C4-2B (cell line): Measurements from ENCODE around the gene ATG4B.

ENCODE experiments used
- H3K27ac ChIP-seq: fragments of 450-650 bp; 2 replicates; pipeline ENCODE4 v1.5.1; 2017
- ZFX ChIP-seq: fragments of 450-650 bp; IDR thresholded peaks from 2 replicates; pipeline ENCODE4 v1.6.1; 2017
- TF ChIP-seq, protein P1 (sequence below): fragments of 450-650 bp; conservative IDR thresholded peaks from 2 replicates; pipeline ENCODE4 v1.5.1; 2017; ENCODE audit warnings: mild to moderate bottlenecking

Gene ATG4B

DNA sequence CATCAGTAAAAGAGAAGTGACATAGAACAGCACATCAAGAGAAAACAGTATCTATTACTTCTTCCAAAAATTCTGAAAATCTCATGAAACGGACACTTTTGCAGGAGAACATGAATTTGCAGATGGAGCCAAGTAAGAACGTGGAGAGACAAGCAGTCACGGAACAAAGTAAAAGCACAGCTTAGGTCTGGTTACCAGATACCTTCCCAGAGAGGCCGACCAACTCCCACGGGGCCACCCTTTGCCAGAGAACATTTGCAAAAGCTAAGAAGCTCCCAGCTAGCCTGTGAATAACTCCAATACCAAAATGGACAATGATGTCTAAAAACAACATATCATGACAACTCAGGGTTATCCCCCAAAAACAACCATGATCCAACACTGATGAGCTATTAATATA lies 39.4 kb upstream of the ATG4B start:
- TF ChIP-seq, protein P1, sequence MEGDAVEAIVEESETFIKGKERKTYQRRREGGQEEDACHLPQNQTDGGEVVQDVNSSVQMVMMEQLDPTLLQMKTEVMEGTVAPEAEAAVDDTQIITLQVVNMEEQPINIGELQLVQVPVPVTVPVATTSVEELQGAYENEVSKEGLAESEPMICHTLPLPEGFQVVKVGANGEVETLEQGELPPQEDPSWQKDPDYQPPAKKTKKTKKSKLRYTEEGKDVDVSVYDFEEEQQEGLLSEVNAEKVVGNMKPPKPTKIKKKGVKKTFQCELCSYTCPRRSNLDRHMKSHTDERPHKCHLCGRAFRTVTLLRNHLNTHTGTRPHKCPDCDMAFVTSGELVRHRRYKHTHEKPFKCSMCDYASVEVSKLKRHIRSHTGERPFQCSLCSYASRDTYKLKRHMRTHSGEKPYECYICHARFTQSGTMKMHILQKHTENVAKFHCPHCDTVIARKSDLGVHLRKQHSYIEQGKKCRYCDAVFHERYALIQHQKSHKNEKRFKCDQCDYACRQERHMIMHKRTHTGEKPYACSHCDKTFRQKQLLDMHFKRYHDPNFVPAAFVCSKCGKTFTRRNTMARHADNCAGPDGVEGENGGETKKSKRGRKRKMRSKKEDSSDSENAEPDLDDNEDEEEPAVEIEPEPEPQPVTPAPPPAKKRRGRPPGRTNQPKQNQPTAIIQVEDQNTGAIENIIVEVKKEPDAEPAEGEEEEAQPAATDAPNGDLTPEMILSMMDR, result no peak
- no peak for TF ChIP-seq ZFX
- H3K27ac ChIP-seq, result no peak overlapping the region

DNA sequence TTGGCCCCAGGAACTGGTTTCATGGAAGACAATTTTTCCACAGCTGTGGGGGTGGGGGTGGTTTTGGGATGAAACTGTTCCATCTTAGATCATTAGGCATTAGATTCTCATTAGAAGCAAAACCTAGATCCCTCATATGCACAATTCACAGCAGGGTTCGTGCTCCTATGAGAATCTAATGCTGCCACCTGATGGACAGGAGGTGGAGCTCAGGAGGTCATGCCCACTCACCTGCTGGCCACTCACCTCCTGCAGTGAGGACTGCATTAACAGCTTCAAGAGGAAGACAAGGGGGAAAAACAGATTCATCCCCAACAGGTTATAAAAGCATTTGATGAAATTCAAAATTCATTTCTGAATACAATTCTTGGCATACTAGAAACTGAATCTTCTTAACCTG lies 39.0 kb upstream of the ATG4B start:
- no peak overlapping the region for H3K27ac ChIP-seq
- TF ChIP-seq ZFX, result no peak
- TF ChIP-seq, protein P1, result peak; percentile 53

DNA sequence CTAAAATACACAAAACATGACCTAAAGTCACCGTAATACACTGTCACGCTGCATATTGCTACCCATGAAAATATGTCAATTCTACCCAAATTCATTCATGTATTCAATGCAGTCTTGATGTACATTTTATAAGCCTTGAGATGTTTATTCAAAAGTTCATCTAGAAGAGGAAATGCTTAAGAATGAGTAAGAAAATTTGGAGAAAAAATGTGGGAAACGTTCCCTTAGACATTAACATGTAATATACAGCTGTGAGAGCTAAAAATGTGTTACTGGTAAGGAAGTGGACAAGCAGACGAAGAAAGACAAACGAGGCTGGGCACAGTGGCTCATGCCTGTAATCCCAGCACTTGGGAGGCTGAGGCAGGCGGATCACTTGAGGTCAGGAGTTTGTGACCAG lies 37.9 kb upstream of the ATG4B start:
- no peak overlapping the region for H3K27ac ChIP-seq
- no peak for TF ChIP-seq ZFX

DNA sequence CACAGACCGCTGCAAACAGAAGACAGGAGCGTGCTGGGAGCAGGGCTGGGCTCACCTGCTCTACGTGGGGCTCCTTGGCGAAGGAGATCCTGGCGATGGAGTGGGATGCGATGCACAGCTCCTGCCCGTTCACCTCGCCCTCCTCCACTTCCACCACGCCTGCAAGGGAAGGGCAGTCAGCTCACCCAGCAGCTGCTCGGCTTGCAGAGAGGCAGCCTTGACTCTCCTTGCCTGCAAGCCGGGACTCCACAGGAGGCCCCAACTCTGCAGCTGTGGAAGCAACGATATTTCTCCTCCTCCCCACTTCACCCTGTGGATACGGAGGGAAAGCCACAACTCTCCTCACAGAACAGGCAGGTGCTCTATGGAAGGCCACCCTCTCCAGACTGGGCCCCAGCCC lies 35.7 kb upstream of the ATG4B start:
- no peak overlapping the region for H3K27ac ChIP-seq
- TF ChIP-seq, protein P1, result no peak
- no peak for TF ChIP-seq ZFX

DNA sequence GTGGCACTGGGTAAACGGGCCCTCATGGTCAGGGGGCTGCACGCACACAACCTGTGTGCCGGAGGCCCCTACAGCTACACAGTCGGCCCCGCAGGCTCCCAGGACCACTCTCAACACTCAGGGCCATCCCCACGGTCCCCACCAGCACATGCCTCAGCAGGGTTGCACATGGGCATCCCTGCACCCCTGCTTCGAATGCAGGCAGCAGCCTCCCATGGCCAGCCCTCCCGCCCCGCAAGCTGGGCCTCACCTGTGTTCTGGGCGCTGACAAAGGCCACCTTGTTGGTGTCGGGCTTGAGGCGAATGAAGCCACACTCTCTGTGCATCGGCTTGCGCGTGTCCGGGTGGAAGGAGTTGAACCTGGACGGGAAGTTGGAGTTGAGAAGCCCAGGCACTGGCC lies 34.8 kb upstream of the ATG4B start:
- TF ChIP-seq, protein P1, result no peak
- no peak for TF ChIP-seq ZFX
- no peak overlapping the region for H3K27ac ChIP-seq

DNA sequence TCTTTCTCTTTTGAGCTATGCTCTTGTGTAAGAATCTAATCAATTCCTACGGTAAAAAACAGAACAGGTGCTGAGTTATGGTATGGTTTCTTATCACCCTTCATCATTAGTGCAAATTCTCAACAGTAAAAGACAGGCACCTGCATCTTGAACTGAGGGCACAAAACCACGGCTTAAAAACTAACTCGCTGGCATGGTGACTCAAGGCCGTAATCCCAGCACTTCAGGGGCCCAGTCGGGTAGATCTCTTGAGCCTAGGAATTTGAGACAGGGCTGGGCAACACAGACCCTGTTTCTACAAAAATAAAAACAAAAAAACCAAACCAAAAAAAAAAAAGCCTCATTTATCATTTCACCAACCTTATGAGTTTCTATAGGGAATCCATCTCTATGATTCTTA lies 33.8 kb upstream of the ATG4B start:
- TF ChIP-seq, protein P1, result no peak
- TF ChIP-seq ZFX, result no peak
- H3K27ac ChIP-seq, result no peak overlapping the region

DNA sequence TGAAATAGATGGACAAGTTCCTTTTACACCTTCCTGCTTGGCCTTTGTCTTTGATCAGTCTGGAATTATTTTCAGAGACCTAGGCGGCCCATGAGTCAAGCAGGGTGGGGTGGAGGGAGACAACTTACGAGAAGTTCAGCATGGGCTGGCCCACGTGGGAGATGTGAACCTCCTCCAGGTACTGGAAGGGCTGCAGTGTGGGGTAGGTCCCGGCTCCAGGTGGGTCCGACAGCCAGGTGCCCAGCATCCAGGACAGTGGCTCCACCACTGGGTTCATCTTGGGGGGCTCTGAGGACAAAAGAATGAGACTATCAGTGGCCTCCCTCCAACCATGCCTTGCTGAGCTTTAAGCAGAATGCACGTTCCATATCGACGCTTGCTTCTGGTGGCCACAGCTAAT lies 31.3 kb upstream of the ATG4B start:
- TF ChIP-seq, protein P1, result no peak
- TF ChIP-seq ZFX, result no peak
- no peak overlapping the region for H3K27ac ChIP-seq

DNA sequence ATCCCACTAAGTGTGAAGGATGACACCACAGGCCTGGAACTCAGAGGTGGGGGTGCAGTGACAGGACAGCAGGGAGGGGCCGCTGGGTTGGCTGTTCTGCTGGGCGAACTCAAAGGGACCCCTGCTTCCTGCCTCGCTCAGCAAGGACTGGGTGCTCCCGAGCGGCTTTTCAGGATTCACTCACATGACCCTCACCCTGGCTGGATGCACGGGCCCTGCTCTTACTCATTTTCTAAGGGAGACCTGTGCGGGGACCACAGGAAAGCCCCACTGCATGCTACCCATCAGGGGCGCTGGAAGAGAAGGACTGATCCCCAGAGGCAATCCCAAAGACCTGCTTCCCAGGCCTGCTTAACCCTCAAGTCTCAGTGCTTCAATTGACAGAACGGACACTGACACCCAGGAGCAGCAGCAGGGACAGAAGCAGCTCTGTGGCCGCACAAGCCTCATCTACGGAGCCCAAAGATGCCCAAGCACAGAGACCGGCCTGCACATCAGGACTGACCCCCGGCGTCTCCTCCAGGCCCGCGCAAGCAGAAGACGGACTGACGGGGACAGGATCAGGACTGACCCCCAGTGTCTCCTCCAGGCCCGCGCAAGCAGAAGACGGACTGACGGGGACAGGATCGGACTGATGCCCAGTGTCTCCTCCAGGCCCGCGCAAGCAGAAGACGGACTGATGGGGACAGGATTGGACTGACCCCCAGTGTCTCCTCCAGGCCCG lies 30.2 kb upstream of the ATG4B start:
- TF ChIP-seq ZFX, result no peak
- TF ChIP-seq, protein P1, result no peak
- H3K27ac ChIP-seq, result no peak overlapping the region
